OCI-LY3 (cell line): Measurements from ENCODE around the gene ARHGDIA.

Source experiments
- H2AFZ ChIP-seq: fragments of 200-600, 300-600 bp; shearing (Covaris generic); 2 replicates; pipeline ENCODE4 v1.6.0; 2014; ENCODE audit warnings: antibody characterized with exemption, low read depth, low read length
- H3K27ac ChIP-seq: fragments of 200-600, 300-600 bp; sonication (generic); 2 replicates; pipeline ENCODE4 v1.5.1; 2014; ENCODE audit warnings: mild to moderate bottlenecking, low read length, moderate library complexity, mixed read lengths
- H3K27me3 ChIP-seq: fragments of 200-600, 300-600 bp; sonication (generic); 2 replicates; pipeline ENCODE4 v1.6.1; 2014; ENCODE audit warnings: low read depth, low read length, mixed read lengths
- H3K36me3 ChIP-seq: fragments of 200-600, 300-600 bp; sonication (generic); replicated peaks from 2 replicates; pipeline ENCODE3; 2014; ENCODE audit warnings: low read depth, low read length, mixed read lengths
- H3K4me1 ChIP-seq: fragments of 300-600, 200-600 bp; sonication (generic); 2 replicates; pipeline ENCODE4 v1.6.1; 2014; ENCODE audit warnings: low read length, mixed read lengths
- H3K4me2 ChIP-seq: fragments of 200-600, 300-600 bp; sonication (generic); 2 replicates; pipeline ENCODE4 v1.6.1; 2014; ENCODE audit warnings: low read length, mixed read lengths
- H3K4me3 ChIP-seq: fragments of 300-600, 200-600 bp; sonication (generic); 2 replicates; pipeline ENCODE4 v1.5.1; 2014; ENCODE audit warnings: antibody characterized with exemption, mild to moderate bottlenecking, low read length, moderate library complexity
- H3K79me2 ChIP-seq: fragments of 300-600, 200-600 bp; shearing (Covaris generic); 2 replicates; pipeline ENCODE4 v1.6.1; 2014; ENCODE audit warnings: mild to moderate bottlenecking, low read length, mixed read lengths
- H3K9ac ChIP-seq: fragments of 300-600, 200-600 bp; shearing (Covaris generic); 2 replicates; pipeline ENCODE4 v1.6.0; 2014; ENCODE audit warnings: mild to moderate bottlenecking, low read length, moderate library complexity
- H3K9me3 ChIP-seq: fragments of 200-600, 300-600 bp; shearing (Covaris generic); 2 replicates; pipeline ENCODE4 v1.6.1; 2014; ENCODE audit warnings: low read length, mixed read lengths; ENCODE audit not compliant: insufficient read depth
- H4K20me1 ChIP-seq: fragments of 200-600, 300-600 bp; sonication (generic); 2 replicates; pipeline ENCODE4 v1.6.1; 2016; ENCODE audit warnings: low read length, mixed read lengths; ENCODE audit not compliant: insufficient read depth
- CTCF ChIP-seq: fragments of 200-600, 300-600 bp; sonication (generic); IDR thresholded peaks from 2 replicates; pipeline ENCODE4 v1.5.1; 2014; ENCODE audit warnings: antibody characterized with exemption, low read length, low read depth
- EZH2phosphoT487 ChIP-seq: fragments of 200-600 bp; shearing (Covaris generic); IDR thresholded peaks from 2 replicates; pipeline ENCODE4 v1.6.1; 2018; ENCODE audit warnings: antibody characterized with exemption, mixed run types, low read depth

ARHGDIA gene

DNA sequence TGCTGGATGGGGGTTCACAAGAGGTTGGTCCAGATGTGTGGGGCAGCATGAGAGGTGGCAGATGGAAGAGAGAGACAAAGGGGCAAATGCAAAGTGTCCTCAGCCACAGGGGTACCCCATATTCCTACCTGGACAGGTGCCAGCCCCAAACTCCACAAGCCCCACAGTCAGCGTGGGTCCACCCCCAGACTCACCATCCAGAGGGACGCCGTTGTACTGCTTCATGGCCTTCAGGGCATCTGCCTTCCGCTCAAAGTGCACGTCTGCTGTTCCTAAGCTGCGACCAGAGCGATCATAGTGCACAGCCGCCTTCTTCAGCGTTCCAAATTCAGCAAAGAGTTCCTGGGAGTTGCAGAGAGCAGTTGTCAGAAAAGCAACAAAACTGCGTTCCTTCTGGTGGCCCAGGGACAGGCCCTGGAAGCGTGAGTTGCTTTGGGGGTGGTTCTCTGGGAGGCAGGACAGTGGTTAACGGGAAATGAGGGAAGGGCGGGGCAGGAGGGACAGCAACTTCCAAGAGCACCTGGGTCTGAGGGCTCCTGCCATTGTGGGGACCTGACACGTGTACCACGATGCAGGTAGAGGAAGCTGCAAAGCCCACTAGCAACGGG, 18.0 kb upstream of the ARHGDIA start:
- H3K4me1 ChIP-seq, result peaks cover 11% of the 10 kb centered on the region
- H2AFZ ChIP-seq, result no peak overlapping the region
- TF ChIP-seq CTCF, result no peak
- TF ChIP-seq EZH2phosphoT487, result no peak
- no peak overlapping the region for H3K9ac ChIP-seq
- no peaks in the 10 kb centered on the region for H3K9me3 ChIP-seq
- no peak overlapping the region for H3K27ac ChIP-seq
- H3K4me2 ChIP-seq, result no peak overlapping the region
- no peak overlapping the region for H3K4me3 ChIP-seq
- H3K27me3 ChIP-seq, result no peaks in the 10 kb centered on the region
- peaks cover 79% of the 10 kb centered on the region for H3K79me2 ChIP-seq
- 0 out of 2 replicates have a peak, but pooled peaks cover 3% of the 10 kb centered on the region for H4K20me1 ChIP-seq
- peaks cover 59% of the 10 kb centered on the region for H3K36me3 ChIP-seq

GRCh38 chr17:81888105-81888987, 17.2 kb upstream of the ARHGDIA start:
- TF ChIP-seq CTCF (no peak), EZH2phosphoT487 (no peak)
- 0 out of 2 replicates have a peak, but pooled peaks cover 3% of the 10 kb centered on the region for H4K20me1 ChIP-seq

DNA sequence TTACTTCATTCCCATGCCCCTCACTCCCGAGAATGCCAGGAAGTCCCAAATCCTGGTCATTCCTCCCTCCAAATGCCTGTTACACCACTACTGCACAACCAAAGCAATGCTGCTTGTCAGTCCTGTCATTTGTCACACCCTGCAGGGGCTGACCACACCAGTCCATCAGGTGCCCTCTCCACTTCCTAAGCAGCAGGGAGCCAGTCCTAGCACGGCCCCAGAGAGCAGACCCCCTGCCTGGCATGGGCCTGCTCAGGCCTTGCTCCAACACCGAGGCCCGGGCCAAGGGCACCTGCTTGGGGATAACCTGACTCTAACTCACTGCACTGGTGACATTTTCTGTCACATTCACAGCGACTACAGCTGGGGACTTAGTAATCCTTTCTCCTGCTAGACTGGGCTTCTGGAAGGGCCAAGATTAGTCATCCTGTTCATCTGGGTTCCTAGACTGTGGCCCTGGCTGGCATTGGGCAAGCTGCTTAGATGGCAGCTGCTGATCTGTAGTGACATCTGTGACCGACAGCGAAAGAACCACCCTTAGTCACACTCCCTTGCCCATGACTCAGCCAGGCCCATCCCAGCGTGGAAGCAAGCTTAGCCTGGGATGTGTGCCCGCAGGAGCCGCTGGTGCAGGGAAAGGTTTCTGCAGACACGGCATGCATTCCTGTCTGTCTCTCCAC, 14.9 kb upstream of the ARHGDIA start:
- TF ChIP-seq EZH2phosphoT487 (no peak), CTCF (no peak)
- Histone ChIP-seq H4K20me1 (0 out of 2 replicates have a peak, but pooled peaks cover 3% of the 10 kb centered on the region), H3K4me3 (no peak overlapping the region), H3K27me3 (no peaks in the 10 kb centered on the region), H3K79me2 (peaks cover 55% of the 10 kb centered on the region), H3K27ac (no peak overlapping the region), H3K9me3 (no peaks in the 10 kb centered on the region), H3K4me2 (no peak overlapping the region), H3K4me1 (peaks cover 7% of the 10 kb centered on the region), H3K9ac (no peak overlapping the region), H2AFZ (no peak overlapping the region), H3K36me3 (peaks cover 67% of the 10 kb centered on the region)

More at GRCh38 chr17:81888105-81888987, 17.2 kb upstream of the ARHGDIA start:
- Histone ChIP-seq H3K36me3 (peaks cover 61% of the 10 kb centered on the region), H3K27ac (no peak overlapping the region), H3K4me1 (peaks cover 11% of the 10 kb centered on the region), H3K79me2 (peaks cover 74% of the 10 kb centered on the region), H3K4me3 (no peak overlapping the region), H3K27me3 (no peaks in the 10 kb centered on the region), H3K4me2 (no peak overlapping the region), H2AFZ (no peak overlapping the region), H3K9me3 (no peaks in the 10 kb centered on the region), H3K9ac (no peak overlapping the region)

GRCh38 chr17:81885454-81885853, 14.3 kb upstream of the ARHGDIA start:
- no peak overlapping the region for H3K9ac ChIP-seq
- H3K36me3 ChIP-seq, result peaks cover 66% of the 10 kb centered on the region
- H2AFZ ChIP-seq, result no peak overlapping the region
- H4K20me1 ChIP-seq, result 0 out of 2 replicates have a peak, but pooled peaks cover 3% of the 10 kb centered on the region
- H3K4me3 ChIP-seq, result no peak overlapping the region
- H3K27me3 ChIP-seq, result no peaks in the 10 kb centered on the region
- no peak overlapping the region for H3K4me2 ChIP-seq
- no peaks in the 10 kb centered on the region for H3K9me3 ChIP-seq
- no peak overlapping the region for H3K27ac ChIP-seq
- TF ChIP-seq CTCF, result no peak
- no peak for TF ChIP-seq EZH2phosphoT487
- peaks cover 7% of the 10 kb centered on the region for H3K4me1 ChIP-seq
- peaks cover 50% of the 10 kb centered on the region for H3K79me2 ChIP-seq
